ENCODE results near the gene PRR35.

The PRR35 gene

GRCh38 chr16:528111-529011 lies 31.8 kb upstream of the PRR35 start:
- no peak for DNase-seq (ENCODE audit: low read depth)

- no peak for DNase-seq (ENCODE audit: low read depth)
Measured at GRCh38 chr16:529012-529575, 31.1 kb upstream of the PRR35 start.

DNA sequence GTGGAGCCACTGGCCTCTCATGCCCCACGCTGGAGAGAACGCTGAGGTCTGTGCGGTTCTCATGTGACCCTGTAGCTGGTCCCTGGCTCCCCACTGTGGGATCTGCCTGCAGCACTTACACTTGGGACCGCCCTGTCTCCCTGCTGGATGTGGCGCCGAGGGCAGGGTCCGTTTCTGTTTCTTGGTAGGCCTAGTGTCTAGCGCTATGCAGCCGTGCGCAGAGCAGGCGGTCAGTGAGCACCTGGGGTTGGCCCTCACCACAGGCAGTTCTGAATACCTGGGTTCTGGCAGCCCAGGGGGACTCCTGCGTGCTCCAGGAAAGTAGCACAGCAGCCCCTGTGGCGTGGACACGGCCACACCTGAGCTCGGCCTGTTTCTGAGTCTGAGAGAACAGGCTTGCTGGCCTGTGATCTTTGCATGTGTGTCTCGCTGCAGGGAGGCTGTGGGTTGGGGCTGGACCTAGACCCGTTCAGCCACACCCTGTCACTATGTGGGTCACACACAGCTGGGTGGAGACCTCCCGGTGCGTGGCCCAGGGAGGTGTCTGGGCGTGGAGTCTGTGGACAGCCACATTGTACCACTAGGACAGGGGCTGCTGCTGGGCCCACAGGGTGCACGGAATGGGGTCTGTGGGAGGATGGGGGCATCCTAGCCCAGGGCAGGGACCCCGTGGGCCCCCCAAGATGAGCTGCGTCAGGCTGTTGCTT lies 29.9 kb upstream of the PRR35 start:
- DNase-seq (ENCODE audit: low read depth) = no peak

DNA sequence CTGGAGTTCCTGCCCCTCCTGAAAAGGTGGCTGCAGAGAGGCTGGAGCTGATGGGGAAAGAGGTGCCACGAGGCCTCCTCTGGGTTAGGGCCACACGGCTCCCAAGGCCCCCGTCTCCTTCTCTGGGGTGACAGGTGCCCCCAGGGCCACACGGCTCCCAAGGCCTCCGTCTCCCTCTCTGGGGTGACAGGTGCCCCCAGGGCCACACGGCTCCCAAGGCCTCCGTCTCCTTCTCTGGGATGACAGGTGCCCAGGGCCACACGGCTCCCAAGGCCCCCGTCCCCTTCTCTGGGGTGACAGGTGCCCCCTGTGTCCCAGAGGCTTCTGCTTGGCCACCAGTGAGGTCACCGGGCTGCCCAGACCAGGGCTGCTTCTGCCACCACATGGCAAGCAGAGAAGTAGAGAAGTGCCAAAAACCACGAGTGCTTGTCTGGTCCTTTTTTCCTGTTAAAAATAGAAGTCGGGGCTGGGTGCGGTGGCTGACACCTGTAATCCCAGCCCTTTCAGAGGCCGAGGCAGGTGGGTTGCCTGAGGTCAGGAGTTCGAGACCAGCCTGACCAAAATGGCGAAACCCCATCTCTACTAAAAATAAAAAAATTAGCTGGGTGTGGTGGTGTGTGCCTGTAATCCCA lies 28.6 kb upstream of the PRR35 start:
- DNase-seq (ENCODE audit: low read depth) = no peak

GRCh38 chr16:533391-534123 lies 26.6 kb upstream of the PRR35 start:
- no peak for DNase-seq (ENCODE audit: low read depth)

DNA sequence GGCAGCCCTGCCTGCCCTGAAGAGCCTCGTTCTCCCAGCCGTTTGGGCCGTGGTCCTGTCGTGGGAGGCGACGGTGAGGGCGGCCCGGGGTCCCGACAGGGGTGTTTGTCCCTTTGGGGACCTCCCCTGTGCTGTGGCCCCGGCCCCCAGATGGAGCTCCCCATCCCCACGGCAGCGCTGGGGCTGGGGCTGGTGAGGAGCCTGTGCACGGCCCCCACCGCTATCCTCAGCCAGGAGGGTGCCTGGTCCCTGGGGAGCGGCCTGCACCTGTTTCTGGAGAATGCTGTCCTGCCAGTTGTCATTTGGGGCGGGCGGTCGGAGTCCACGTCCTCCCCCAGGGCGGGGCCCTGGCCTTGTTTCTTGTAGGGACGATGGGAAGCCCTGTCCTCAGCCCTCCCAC lies 26.1 kb upstream of the PRR35 start:
- no peak for DNase-seq (ENCODE audit: low read depth)

DNA sequence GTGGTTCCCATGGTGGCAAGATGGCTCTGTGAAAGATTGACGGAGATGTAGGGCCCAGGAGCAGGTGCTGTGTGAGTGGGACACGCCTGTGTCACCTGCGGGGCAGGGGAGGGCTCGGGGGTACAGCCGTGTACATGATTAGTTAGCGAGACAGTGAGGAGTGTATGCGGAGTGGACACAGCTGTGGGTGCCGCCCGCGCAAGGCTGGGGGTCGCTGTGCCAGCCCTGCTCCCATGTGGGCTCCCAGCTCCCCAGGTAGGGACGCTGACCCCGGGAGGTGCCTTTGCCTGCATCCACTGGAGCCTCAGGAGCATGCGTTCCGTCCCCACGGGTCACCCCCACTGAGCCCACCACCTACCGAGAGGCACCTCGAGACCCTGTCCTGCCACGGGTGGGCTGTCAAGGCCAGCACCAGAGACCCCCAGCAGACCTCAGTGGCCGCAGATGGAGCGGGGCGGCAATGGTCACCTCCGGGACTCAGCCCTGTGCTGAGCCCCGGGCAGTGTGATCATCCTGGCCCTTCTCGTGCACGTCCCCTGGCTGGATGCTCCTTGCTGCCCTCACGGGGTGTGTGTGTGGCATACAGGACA lies 25.2 kb upstream of the PRR35 start:
- no peak for DNase-seq (ENCODE audit: low read depth)

DNA sequence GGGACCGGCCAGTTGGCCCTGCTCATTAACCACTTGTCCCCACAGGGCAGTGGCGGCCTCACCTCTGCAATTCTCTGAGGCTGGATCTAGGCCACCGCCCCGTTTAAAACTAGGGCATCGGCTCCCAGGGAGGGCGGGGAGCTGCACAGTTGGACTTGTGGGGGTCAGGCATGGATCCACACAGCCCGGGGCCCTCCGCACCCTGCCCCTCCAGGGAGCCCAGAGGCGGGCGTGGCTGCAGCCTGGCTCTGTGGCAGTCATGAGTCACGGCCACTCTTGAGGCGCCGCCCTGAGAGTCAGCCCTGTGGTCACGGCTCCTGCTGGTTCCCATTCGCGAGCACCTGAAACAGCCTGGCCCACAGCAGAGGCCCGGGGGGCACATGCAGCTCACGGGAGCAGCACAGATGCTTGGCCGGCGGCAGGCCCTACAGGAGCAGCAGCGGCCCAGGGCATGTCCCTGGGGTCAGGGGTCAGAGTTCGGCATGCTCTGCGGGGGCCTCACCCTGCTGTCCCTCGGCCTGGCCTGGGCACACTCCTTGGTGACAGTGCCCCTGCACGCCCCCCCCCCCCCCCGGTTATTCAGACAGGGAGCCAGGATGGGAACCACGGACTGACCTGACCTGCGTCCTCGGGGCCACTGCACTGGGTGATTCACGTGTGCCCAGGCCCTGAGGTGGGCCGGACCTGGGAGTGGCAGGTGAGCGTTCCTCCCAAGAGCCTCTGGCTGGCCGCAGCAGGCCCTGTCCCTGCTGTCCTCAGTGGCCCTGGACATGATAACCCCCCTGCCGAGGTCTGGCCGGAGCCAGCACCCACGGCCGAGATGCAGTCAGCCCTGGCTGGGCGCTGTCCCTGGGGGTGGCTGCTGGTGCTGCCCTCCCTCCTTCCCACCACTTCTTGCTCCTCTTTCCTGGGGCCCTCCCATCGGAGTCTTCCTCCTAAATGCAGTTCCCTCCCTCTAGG lies 24.5 kb upstream of the PRR35 start:
- no peak for DNase-seq (ENCODE audit: low read depth)

DNA sequence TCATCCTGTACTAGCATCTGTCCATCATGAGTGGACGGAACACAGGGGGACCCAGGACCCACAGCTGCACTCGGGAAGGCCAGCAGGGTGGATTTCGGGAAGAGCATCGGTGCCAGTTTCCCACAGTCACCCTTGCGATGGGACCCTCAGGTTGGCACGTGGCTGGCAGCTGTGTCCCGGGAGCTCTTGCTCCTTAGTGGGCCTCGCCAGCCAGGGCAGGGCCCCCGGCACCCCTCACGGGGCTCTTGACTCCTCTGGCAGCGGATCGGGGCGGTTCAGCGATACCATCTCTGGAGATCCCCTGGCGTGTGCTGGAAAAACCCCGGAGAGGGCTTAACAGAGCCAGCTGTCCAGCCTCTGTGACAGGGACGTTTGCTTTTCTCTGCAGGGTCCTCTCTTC lies 23.4 kb upstream of the PRR35 start:
- DNase-seq (ENCODE audit: low read depth) = no peak

- DNase-seq (ENCODE audit: low read depth) = no peak
Measured at GRCh38 chr16:537415-538335, 22.5 kb upstream of the PRR35 start.

DNA sequence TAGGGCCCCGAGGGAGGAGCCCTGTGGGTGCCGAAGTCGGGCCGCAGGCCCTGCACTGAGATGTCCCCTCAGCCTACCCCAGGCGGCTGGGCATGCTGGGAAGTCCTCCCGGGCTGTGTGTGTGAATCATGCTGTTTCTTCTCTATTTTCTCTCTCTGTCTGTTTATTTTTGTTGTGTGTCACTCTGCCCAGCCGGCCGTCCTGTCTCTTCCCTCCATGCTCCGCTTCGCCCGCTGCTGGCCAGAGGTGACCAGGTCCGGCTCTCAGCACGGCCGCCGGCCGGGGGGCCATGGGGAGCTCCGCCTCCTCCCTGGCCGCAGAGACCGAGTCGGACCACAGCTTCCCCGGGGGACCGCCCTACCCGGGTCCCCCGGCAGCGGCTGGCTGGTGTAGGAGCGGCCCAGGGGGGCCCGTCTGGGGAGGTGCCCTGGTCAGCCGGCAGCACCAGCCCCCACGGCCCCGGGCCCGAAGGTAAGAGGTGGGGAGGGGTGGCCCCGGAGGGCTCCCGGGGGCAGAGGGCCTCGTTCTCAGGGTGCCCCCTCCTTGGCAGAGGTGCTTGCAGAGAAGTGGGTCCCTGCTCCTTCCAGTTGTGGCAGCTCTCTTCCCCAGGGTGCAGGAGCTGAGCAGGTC lies 20.2 kb upstream of the PRR35 start:
- no peak for DNase-seq (ENCODE audit: low read depth)

- no peak for DNase-seq (ENCODE audit: low read depth)
Measured at GRCh38 chr16:540645-541340, 19.4 kb upstream of the PRR35 start.

DNA sequence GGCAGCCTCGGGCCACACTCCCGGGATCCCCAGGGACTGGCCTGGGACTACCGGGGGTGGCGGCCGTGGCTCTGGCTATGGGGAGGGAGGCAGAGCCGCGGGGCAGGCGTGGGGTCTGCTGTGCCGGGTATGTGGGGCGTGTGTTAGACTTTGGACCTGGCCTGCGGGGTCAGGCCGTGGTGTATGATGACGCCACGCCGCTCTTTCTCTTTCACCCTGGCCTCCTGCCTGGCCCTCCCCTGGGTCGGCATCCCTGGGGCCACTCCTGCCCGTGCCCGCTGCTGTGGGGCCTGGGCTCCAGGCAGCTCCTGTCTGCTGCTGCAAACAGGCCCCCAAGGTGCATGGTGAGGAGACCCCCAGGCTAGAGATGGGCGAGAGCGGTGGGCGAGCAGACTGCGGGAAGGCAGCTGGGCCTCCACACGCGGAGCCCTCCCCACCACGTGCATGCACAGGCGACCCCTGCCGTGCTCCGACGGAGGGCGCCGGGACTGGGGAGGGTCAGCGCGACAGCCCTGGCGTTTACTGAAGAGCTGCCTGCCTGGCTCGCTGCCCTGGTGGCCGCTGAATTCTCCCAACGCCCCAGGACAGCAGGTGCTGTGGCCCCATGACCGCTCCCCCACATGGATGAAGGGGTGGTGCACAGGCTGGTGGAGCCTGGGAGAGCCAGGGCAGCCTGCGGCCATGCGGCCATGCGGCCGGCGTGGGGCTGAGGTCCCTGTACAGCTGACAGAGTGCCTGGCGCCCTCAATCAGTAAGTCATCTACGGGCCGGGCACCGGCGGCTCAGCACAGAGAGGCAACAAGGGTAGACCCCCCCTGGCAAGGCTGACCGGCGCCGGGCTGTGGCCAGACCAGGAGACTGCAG lies 16.7 kb upstream of the PRR35 start:
- DNase-seq (ENCODE audit: low read depth) = no peak

- DNase-seq (ENCODE audit: low read depth) = no peak
Measured at GRCh38 chr16:544517-544916, 15.7 kb upstream of the PRR35 start.

- DNase-seq (ENCODE audit: low read depth) = no peak
Measured at GRCh38 chr16:546909-547770, 13.1 kb upstream of the PRR35 start.

GRCh38 chr16:548586-548985 lies 11.6 kb upstream of the PRR35 start:
- DNase-seq (ENCODE audit: low read depth) = no peak

All from stimulated activated CD8-positive, alpha-beta memory T cell treated with anti-CD3 and anti-CD28 coated beads, Interleukin-4, amount 100 ng/mL, for 24 hours (primary cell).